ENCODE results near the gene PEMT.

- TF ChIP-seq CTCF (IDR thresholded peaks at IDR 0.05) (no peak), POLR2A (IDR thresholded peaks at IDR 0.05) (no peak), EP300 (IDR thresholded peaks at IDR 0.05; ENCODE audit: low read depth) (no peak), POLR2AphosphoS5 (IDR thresholded peaks at IDR 0.05) (no peak)
These were observed 135.3 kb downstream of the PEMT start for GRCh38 chr17:17456251-17456650.

All from transverse colon (tissue), 4 donors.